ENCODE data around the gene RFX2. TPM values are rescaled to one million over a fixed set of nuclear protein-coding genes. Genes with fewer than 3 reads are reported as not detected.
"Not testable (repeated sequence)": the region's sequence is repeated elsewhere in the genome, so short reads cannot be mapped to it uniquely, and the experiment has no call there.

Gene RFX2
- total and polyA plus RNA-seq, 7 donors = 1.2 to 21.2 (median 14.3) TPM

GRCh38 chr19:6011794-6012193 lies 98.5 kb downstream of the RFX2 start:
- WGBS, 2 donors = 81 to 90% methylated on average over 1 of the region's 1 CpG
- H3K4me3 ChIP-seq = no peak overlapping the region
- H3K9me3 ChIP-seq = no peaks in the 10 kb centered on the region
- H3K36me3 ChIP-seq = peaks cover 6 to 84% (median 26%) of the 10 kb centered on the region in 4 donors
- DNase-seq = no peak
- TF ChIP-seq CTCF (IDR thresholded peaks at IDR 0.05) (no peak), EP300 (IDR thresholded peaks at IDR 0.05) (no peak), POLR2A (IDR thresholded peaks at IDR 0.05) (no peak)
- intact Hi-C loops (cut with DNase I) = no loop called here
- no peaks in the 10 kb centered on the region for H3K4me1 ChIP-seq
- no peaks in the 10 kb centered on the region for H3K27me3 ChIP-seq
- no peak overlapping the region for H3K27ac ChIP-seq

- no peak overlapping the region for H3K4me3 ChIP-seq
- no peaks in the 10 kb centered on the region for H3K4me1 ChIP-seq
- H3K27ac ChIP-seq = no peak overlapping the region
- intact Hi-C loops (cut with DNase I) = no loop called here
- peaks cover 8 to 89% (median 27%) of the 10 kb centered on the region in 4 donors for H3K36me3 ChIP-seq
- WGBS, 2 donors = 91 to 93% methylated on average over 10 of the region's 10 CpGs
- no peak for TF ChIP-seq POLR2AphosphoS5 (IDR thresholded peaks at IDR 0.05)
- no peaks in the 10 kb centered on the region for H3K27me3 ChIP-seq
- no peak for DNase-seq
- H3K9me3 ChIP-seq = no peaks in the 10 kb centered on the region
Observed at GRCh38 chr19:6011206-6011605, 99.1 kb downstream of the RFX2 start.

DNA sequence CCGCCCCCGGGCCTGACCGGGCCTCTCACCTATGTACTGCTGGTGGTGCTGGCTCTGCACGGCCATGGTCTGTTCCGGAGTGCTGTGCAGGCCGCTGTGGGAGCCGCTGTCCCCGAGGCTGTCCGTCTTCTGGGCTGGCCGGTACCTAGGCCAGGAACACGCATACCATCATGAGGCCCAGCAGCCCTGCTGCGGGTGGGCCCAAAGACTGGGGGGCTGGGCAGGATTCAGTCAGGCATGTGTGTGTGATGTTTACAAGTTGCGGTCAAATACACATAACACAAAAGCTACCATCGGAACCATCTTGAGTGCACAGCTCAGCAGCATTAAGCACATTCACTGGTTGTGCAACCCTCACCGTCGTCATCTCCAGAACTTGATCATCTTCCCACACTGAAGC lies 100.2 kb downstream of the RFX2 start:
- H3K27ac ChIP-seq = no peak overlapping the region
- TF ChIP-seq EP300 (IDR thresholded peaks at IDR 0.05) = no peak
- no peak for TF ChIP-seq CTCF (IDR thresholded peaks at IDR 0.05)
- TF ChIP-seq POLR2A (IDR thresholded peaks at IDR 0.05) = no peak
- no peak for TF ChIP-seq POLR2AphosphoS5 (IDR thresholded peaks at IDR 0.05)
- peaks cover 13 to 90% (median 32%) of the 10 kb centered on the region in 4 donors for H3K36me3 ChIP-seq
- WGBS, 2 donors = 94% methylated on average over 16 of the region's 16 CpGs
- H3K27me3 ChIP-seq = no peaks in the 10 kb centered on the region
- DNase-seq = no peak
- H3K4me1 ChIP-seq = no peaks in the 10 kb centered on the region
- intact Hi-C loops (cut with DNase I) = no loop called here
- no peaks in the 10 kb centered on the region for H3K9me3 ChIP-seq
- no peak overlapping the region for H3K4me3 ChIP-seq

DNA sequence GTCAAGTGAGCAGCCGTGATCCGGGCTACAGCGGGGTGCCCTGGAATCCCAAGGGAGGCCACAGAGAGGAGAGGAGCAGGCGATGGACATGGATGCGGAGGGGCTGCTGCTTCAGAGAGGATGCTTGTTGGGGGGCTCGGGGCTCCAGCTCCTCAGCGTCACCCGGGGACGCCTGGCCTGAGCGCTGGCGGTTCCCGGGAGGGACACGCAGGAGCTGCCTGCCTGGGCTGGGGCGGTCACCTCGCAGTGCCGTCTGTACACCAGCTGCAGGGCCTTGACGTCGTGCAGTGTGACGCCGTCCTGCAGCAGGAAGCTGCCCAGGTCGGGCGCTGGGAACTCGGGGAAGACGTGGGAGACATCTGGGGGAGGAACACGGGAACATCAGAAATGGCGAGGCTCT lies 102.4 kb downstream of the RFX2 start:
- TF ChIP-seq EP300 (IDR thresholded peaks at IDR 0.05) (no peak), CTCF (IDR thresholded peaks at IDR 0.05) (no peak), POLR2A (IDR thresholded peaks at IDR 0.05) (no peak), POLR2AphosphoS5 (IDR thresholded peaks at IDR 0.05) (no peak)
- intact Hi-C loops (cut with DNase I) = no loop called here
- 93 to 95% methylated on average over 26 of the region's 26 CpGs for WGBS, 2 donors
- no peak for DNase-seq
- Histone ChIP-seq H3K27me3 (no peaks in the 10 kb centered on the region), H3K36me3 (peaks cover 14 to 92% (median 35%) of the 10 kb centered on the region in 4 donors), H3K4me3 (no peak overlapping the region), H3K9me3 (no peaks in the 10 kb centered on the region), H3K4me1 (no peaks in the 10 kb centered on the region), H3K27ac (no peak overlapping the region)

DNA sequence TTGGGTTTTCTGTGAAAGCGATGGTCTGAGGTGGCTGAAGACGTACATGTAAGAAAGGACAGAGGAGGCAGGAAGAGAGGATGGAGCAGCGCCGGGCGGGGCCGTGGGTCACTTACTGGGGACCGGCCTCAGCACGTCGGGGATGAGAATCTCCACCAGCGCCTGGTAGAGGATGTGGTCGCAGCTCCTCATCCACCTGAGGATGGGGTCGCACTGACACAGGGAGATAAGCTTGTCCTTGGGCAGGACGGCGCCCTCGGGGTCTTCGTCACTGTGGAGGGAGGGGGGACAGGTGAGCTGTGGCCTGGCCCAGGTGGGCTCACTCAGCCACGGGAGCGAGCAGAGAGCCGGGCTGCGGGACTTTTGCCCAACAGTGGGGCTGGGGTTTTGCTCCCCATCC lies 103.4 kb downstream of the RFX2 start:
- Histone ChIP-seq H3K4me1 (no peaks in the 10 kb centered on the region), H3K27ac (no peak overlapping the region), H3K9me3 (no peaks in the 10 kb centered on the region), H3K4me3 (no peak overlapping the region), H3K36me3 (peaks cover 22 to 92% (median 41%) of the 10 kb centered on the region in 4 donors), H3K27me3 (no peaks in the 10 kb centered on the region)
- DNase-seq = no peak
- intact Hi-C loops (cut with DNase I) = no loop called here
- TF ChIP-seq POLR2AphosphoS5 (IDR thresholded peaks at IDR 0.05) (no peak), POLR2A (IDR thresholded peaks at IDR 0.05) (no peak), EP300 (IDR thresholded peaks at IDR 0.05) (no peak), CTCF (IDR thresholded peaks at IDR 0.05) (no peak)
- 94 to 95% methylated on average over 20 of the region's 20 CpGs for WGBS, 2 donors

DNA sequence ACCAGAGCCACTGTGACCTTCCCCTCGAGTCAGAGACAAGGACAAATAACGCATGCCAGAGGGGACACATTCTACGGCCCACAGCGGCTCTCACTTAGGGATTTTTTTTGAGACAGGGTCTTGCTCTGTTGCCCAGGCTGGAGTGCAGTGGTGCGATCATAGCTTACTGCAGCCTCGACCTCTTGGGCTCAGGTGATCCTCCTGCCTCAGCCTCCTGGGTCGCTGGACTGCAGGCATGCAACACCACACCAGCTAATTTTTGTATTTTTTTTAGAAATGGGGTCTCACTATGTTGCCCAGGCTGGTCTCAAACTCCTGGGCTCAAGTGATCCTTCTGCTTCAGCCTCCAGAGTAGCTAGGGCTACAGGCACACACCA lies 104.2 kb downstream of the RFX2 start:
- intact Hi-C loops (cut with DNase I); H3K4me3 ChIP-seq; H3K4me1 ChIP-seq; DNase-seq; H3K27me3 ChIP-seq; H3K27ac ChIP-seq; H3K9me3 ChIP-seq: not testable (repeated sequence)
- 95 to 96% methylated on average over 7 of the region's 7 CpGs for whole genome bisulfite sequencing, 2 donors
- H3K36me3 ChIP-seq = peaks cover 31 to 92% (median 46%) of the 10 kb centered on the region in 4 donors
